HPDE6-E6E7 (cell line): ENCODE data around the gene PBX3.
"Not testable (repeated sequence)": the region's sequence is repeated elsewhere in the genome, so short reads cannot be mapped to it uniquely, and the experiment has no call there.

Source experiments
- DNase-seq: peaks from one replicate; pipeline ENCODE4 v3.0.0; 2011; ENCODE audit warnings: missing footprints; ENCODE audit errors: extremely low spot score

The PBX3 gene

GRCh38 chr9:125822902-125823301 is 75.7 kb downstream of the PBX3 start:
- DNase-seq, result no peak

GRCh38 chr9:125823874-125824406 is 76.8 kb downstream of the PBX3 start:
- not testable (repeated sequence) for DNase-seq

GRCh38 chr9:125825762-125826161 is 78.6 kb downstream of the PBX3 start:
- no peak for DNase-seq

GRCh38 chr9:125826850-125827249 is 79.7 kb downstream of the PBX3 start:
- DNase-seq, result no peak

GRCh38 chr9:125829743-125830142 is 82.6 kb downstream of the PBX3 start:
- DNase-seq, result no peak

- no peak for DNase-seq
Observed at GRCh38 chr9:125831054-125831453, 83.9 kb downstream of the PBX3 start.

GRCh38 chr9:125831616-125832015 is 84.4 kb downstream of the PBX3 start:
- no peak for DNase-seq

- DNase-seq, result no peak
Observed at GRCh38 chr9:125835655-125836054, 88.5 kb downstream of the PBX3 start.

- DNase-seq, result no peak
Observed at GRCh38 chr9:125839317-125839716, 92.1 kb downstream of the PBX3 start.

- DNase-seq, result no peak
Observed at GRCh38 chr9:125841444-125841843, 94.3 kb downstream of the PBX3 start.

GRCh38 chr9:125842242-125842641 is 95.1 kb downstream of the PBX3 start:
- no peak for DNase-seq

GRCh38 chr9:125843646-125844045 is 96.5 kb downstream of the PBX3 start:
- DNase-seq, result no peak

DNA sequence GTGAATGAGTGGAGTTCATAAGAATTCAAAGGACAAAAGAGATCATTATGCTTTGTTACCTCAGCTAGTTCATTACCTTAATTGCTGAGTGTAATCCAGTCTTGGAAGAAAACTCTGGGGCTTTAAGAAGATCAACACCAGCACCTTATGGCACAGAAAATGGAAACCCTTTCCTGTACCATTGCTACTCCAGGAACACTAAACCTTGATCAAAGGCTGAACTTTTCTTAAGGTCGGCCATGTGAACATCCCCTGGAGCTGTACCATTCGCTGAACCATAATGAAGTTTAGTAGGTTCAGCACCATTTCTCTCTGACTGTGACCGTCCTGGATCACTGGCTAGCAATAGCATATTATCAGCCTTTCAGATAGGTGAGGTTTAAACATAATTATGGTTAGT is 97.4 kb downstream of the PBX3 start:
- DNase-seq, result no peak

DNA sequence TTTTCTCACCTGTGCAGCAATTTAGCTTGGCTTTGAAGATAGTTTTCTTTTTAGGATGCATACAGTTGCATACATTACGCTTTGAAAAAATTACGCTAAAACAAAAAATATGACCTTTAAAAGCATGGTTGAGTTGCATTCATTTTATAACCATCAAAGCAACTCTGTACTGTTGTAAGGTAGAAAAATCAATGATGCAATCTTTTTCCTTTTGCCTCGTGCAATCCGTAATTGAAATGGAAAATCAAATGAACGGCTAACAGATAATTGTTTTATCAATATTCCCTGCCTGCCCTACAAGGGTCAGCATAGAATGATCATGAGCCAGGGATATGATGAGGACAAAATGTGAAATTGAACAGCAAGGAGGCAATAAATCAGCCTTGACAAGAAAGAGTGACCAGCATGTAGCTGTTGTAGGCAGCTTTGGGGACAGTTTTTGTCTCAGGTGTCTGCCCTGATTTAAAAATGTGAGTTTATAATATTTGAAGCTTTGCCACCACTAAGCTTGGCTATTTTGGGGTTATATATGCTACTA is 98.2 kb downstream of the PBX3 start:
- DNase-seq, result no peak

DNA sequence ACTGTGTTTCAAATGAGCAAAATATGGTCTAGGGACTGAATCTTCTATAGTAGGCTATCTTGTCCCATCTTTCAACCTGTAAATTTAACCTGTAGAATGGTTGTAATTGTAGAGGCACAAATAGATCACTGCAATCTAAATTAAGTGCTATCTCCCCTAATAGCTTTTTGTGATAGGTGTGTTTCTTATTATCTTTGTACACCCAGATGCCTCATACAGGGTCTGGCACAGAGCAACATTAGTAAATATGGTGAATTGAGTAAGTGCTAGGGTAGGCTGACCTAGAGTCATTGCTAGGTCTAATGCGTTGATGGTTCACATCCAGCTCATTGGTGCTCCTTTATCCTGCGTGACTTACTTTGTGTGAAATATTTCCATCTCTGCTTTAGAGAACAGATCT is 100.6 kb downstream of the PBX3 start:
- DNase-seq, result no peak

GRCh38 chr9:125850106-125850632 is 103.0 kb downstream of the PBX3 start:
- no peak for DNase-seq

DNA sequence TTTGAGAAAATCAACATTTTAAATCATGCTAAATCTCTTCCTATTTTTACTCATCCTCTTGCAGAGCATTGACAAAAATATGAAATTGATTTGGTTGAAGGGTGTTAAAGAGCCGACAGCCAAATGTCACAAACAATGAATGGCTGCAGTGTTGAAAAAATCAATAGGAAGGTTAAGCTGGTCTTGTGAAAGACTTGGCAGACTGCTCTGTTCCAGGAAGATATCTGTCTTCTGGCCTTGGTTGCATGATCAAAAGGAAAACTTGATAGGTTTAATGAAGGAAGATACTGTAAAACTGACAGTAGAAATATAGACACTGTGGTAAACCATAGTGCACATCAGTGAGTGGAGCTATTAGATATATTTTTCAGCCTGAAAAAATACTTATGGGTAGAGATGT is 103.6 kb downstream of the PBX3 start:
- no peak for DNase-seq

DNA sequence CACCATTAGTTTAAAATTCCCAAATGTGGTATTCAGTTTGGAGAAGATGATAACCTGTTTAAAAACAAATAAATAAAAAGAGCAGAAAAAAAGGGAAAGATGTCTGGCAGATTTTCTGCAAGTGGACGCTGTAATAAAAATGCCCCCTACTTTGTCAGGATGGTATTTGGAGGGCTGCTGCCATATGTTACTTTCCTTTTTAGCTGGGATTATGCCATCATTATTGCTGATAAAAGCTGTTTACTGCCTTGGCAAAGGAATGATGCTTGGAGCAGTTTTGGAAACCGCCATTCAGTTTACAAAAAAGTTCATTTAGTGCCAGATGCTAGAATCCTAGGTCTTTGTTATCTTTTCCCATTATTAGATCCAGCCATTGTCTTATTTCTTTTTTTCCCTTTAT is 104.8 kb downstream of the PBX3 start:
- DNase-seq, result no peak

- DNase-seq, result no peak
Observed at GRCh38 chr9:125852386-125852785, 105.2 kb downstream of the PBX3 start.

GRCh38 chr9:125854553-125855275 is 107.5 kb downstream of the PBX3 start:
- DNase-seq, result no peak

GRCh38 chr9:125856331-125856730 is 109.2 kb downstream of the PBX3 start:
- DNase-seq, result no peak

DNA sequence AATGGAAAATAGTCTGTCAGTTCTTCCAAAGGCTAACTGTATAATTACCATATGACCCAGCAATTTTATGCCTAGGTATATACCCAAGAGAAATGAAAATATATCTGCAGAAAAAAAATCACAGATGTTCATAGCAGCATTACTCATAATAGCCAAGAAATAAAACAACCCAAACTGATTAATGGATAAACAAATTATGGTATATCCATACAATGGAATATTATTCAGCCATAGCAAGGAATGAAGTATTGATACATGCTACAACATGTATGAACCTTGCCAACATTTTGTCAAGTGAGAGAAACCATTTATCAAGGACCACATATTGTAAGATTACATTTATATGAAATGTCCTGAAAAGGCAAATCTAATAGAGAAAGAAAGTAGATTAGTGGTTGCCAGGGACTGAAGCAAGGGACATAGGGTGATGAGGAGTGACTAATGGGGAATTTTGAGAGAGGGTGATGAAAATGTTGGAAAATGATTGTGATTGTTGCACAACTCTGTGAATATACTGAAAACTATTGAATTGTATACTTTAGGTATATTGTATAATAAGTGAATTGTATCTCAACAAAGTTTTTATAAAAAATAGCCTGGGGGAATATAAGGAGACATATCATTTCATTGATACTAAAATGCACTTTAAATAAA is 114.4 kb downstream of the PBX3 start:
- no peak for DNase-seq

DNA sequence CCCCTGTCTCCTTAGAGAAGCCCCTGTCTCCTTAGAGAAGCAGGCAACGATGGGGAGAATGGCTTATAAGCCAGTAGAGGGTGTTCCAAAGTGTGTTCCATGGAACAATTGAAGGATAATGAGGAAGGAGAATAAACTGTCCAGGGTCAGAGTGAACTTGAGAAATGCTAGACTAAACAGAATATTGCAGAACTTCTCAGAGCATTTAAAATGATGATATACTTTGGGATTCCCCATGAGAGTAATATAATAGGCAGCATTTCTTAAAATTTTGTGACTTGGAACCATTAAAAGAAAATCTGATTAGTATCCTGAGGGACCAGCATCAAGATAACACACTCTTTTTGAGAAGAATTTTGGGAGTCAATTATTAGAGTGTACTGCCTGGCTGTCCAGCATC is 116.8 kb downstream of the PBX3 start:
- no peak for DNase-seq
